Hematopoietic multipotent progenitor cell treated with erythropoietin and hydrocortisone succinate and interleukin-3 and kit ligand, for 8 days (in vitro differentiated cells): Measurements from ENCODE around the gene ALDH18A1.
"Not testable (repeated sequence)": the region's sequence is repeated elsewhere in the genome, so short reads cannot be mapped to it uniquely, and the experiment has no call there.

Experiments used
- DNase-seq: peaks from one replicate; pipeline ENCODE4 v3.0.0-alpha.2; 2015

ALDH18A1 gene

DNA sequence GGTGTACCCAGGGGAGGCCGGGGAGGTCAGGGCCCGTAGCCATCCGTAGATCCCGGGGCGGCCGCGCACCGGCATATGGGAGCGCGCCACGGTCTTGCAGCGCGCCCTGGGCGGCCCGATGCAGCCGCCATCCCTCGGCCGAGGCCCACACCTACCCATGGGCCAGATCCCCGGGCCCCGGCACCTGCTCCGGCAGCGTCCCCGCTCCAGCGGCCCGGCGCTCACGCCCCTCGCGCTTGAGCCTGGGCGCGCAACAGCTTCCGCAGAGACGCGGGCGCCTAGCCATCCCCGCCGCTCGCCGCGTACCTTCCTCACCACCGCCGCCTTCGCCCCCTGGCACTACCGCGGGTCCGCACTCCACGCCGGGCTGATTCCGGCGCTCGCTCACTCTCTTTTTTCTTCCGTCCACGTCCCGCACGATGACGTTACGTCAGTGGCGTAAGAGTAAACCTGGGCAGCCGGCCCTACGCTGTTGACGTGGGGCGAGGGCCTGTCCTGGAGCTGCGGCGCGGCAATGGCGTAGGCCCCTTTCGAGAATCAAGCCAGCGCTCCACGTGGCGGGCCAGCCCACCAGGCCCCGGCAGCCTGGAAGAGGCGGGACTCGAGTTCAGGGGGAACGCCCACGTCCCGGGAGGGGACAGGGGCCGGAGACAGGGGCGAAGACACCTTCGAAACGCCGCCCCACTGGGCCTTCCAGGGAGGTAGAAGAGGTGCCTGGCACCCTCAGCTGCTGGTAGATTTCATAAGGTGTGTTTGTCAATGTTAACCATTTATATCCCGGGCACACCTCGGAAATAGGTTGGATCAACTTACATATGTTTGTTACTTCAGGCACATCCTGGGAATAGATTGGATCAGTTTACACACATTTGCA lies at the start of gene ALDH18A1:
Gene ALDH18A1 (minus strand): TSS at position 421 of the 874 bp plus-strand sequence. CDS start 3,334 bp downstream, outside the sequence.
- DNase-seq = peak; percentile 94

DNA sequence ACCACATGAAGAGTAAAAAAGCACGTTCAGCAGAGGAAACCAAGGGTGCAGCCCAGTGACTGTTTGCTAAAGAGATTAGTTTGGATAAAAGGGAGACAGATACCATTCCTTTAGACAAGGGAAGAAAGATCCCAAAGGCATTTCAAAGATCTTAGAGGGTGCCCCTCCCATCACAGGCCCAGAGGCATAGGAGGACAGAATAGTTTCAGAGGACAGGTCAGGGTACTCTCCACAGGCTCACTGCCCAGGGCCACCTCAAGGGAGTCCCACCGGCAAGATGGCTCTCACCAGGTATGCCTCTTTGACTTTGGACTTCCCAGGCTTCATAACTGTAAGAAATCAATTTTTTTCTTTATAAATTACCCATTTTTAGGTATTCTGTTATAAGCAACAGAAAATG lies 41.9 kb upstream of the ALDH18A1 start:
- no peak for DNase-seq

DNA sequence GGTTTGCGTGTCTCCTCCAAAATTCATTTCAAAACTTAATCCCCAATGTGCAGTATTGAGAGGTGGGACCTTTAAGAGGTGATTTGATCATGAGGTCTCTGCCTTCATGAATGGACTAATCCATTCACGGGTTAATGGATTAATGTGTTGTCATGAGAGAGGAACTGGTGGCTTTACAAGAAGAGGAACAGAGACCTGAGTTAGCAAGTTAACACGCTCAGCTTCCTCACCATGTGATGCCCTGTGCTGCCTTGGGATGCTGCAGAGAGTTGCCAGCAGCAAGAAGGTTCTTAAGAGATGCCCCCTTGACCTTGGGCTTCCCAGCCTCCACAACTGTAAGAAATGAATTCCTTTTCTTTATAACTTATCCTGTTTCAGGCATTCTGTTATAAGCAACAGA lies 40.9 kb upstream of the ALDH18A1 start:
- DNase-seq = no peak

DNA sequence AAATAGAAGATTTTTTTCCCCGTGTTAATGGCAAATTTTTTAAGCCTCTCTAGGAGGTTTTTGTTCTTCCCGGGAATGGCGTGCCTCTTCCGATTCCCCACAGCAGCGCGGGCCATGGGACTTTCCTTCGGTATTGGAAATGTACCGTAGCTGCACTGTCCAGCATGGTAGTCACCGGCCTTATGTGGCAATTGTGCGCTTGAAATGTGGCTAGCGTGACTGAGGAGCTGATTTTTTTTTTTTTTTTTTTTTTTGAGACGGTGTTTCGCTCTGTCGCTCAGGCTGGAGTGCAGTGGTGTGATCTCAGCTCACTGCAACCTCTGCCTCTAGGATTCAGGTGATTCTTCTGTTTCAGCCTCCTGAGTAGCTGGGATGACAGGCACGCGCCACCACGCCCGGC lies 38.2 kb upstream of the ALDH18A1 start:
- no peak for DNase-seq

DNA sequence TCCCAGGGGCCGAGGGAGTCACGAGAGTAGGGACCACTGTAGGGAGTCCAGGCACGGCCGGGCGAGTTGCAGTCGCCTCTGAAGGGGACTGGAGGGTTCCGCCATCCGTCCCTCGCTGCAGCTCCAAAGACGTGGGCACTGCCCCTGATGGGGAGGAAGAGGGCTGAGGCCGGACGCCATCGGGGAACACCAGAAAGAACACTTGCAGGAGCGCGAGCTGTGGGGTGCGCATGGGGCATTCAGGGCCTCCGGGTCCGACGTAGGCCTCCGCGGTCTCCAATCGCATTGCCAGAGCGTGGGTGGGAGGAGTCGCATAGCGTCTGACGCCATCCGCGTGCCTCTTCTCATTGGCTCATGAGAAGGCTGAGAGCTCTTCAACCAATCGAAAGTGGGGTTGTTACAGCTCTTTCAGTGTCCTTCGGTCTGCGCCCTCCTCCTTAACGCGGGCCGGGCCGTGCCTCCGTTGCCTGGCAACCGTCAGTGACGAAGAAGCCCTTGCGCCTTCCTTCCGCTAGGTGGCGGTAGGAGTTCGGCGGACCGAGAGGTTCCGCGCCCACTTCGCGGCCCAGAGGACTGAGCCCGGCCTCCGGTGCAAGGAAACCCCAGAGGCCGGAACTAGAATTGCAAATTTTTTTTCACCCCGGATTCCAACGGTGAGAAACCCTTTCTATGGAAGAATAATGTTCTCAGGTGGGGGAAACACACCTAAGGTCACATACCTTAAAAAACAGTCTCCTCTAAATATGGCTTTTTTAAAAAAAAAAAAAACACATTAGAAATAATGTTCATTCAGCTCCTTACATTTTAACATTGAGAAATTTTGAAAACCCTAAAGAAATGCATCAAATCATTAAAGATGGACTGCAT lies 37.4 kb upstream of the ALDH18A1 start, which contains the start of gene TCTN3:
Gene TCTN3 (minus strand): TSS at position 260 of the 867 bp plus-strand sequence. CDS start 28 bp downstream, at position 232.
- peak; percentile 100 for DNase-seq

DNA sequence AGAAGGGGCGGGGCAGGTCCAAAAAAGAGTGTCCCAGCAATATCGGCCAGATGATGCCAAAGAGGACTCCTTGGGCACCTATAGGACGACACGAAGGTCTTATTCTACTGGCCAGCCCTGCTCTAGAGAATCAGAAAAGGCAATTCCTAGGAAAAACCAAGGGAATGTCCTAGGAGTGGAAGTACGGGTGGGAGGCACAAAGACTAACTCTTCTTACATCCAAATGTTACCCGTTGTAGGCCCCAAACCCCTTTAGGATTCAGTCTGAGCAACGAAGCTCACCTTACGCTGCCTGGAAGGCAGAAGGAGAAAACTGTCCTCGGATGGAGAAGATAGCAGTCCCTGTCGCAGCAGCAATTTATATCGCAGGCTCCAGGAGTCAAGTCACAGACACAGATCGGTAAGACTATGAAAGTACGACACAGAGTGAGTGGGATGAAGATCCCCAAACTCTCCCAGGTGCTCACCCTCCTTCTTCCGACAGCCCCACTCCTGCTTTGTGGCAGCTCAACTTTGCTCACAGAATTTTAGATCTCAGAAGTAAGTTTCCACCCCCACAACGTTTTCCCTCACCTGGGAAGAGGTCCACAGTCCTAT lies 36.7 kb upstream of the ALDH18A1 start:
- peak; percentile 18 for DNase-seq

DNA sequence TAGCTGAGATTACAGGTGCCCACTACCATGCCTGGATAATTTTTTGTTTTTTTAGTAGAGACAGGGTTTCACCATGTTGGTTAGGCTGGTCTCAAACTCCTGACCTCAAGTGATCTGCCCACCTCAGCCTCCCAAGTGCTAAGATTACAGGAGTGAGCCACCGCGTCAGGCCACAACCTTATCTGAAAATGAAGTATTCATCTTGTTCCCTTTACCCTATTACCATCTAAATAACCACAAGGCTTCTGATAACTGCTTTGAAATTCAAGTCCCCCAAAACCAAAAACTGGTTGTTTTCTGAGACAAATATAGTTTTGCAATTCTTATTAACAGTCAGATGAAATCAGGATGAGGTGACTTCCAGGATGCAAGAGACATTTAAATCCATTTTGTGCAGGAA lies 34.8 kb upstream of the ALDH18A1 start:
- peak; percentile 9 for DNase-seq

DNA sequence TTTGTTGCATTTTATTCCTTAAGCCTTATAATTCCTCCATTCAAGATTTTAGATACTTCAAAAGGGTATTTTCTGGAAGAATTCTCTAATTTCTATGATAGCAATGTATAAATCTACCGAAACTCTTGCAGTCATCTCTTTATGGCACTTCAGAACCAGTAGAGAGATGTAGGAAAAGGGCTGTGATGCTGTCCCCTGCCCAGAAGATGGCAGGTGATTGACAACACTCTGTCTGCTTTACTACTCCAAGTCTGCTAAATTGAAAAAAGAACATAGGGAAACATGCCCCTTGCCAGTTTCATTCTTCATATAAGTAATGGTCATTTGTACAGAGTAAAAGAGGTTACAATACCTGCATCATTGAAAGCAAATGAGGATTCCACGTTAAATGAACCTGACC lies 32.1 kb upstream of the ALDH18A1 start:
- DNase-seq = no peak

DNA sequence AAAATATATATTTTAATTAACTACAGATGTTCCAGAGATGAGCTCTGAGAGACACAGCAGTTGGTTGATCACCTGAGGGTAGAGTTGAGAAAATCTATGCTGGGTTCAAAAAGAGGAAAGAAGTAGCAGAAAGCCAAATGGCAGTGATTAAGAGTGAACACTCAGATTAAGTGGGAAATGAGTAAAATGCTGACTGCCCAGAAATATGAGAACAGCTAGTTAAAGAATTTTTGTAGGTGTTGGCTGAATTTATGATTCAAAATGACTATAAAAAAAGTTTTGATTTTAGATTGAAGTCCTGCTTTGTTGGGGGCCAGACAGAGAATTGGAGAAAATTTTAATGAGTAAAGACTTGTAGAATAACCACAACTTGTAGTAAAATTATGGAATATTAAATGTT lies 27.5 kb upstream of the ALDH18A1 start:
- DNase-seq = no peak

DNA sequence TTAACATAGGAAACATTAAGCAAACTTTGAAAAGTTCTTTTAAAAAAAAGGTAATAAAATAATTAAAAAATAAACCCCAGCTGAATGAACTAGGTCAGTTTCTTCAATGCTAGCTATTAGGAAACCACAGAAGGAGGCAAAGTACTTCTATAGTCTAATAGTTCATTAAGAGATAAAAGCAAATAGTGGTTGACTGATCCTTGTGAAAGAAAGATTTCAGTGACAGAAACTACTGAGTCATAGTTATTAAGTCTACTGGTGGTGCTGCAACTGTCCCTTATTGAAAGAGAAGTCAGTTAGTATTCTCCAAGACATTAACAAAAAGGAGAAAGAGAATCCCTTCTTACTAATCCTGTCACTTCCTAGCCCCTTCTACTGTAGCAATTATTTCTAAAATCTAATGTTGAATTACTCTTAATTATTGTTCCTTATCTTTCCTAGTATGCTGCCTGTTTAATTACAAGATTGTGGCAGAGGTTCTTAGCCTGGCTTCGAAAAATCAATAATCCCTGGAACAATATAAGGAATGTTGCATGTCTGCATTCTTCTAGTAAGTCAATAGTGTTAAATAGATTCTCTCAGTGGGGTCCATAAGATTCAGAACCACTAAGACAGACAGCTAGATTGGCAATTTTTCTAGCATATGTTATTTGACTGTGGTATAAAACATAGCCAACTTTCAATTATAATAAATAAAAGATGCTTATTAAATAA lies 19.0 kb upstream of the ALDH18A1 start:
- no peak for DNase-seq

DNA sequence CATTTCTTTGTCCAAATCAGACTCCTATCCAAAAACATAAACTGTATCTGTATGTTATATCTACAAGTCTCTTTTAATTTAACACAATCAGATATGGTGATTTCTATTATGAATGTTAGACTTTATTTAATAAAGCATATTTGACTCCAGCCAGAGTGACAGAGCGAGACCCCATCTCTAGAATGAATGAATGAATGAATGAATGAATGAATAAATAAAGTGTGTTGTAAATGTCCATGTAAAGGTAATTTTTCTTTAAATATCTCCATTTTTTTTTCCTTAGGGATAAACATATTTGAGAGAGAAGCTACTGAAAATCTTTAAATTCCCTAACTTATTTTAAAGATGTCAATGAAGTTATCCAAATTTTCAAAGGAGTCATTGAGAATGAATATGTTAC lies 18.1 kb upstream of the ALDH18A1 start:
- no peak for DNase-seq

DNA sequence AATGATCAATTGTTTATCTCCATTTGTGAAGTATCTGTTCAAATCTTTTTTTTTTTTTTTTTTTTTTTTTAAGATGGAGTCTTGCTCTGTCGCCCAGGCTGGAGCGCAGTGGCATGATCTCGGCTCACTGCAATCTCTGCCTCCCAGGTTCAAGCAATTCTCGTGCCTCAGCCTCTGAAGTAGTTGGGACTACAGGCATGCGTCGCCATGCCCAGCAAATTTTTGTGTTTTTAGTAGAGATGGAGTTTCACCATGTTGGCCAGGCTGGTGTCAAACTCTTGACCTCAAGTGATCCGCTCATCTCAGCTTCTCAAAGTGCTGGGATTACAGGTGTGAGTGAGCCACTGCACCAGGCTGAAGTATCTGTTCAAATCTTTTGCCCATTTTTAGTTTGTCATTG lies 16.1 kb upstream of the ALDH18A1 start:
- not testable (repeated sequence) for DNase-seq

DNA sequence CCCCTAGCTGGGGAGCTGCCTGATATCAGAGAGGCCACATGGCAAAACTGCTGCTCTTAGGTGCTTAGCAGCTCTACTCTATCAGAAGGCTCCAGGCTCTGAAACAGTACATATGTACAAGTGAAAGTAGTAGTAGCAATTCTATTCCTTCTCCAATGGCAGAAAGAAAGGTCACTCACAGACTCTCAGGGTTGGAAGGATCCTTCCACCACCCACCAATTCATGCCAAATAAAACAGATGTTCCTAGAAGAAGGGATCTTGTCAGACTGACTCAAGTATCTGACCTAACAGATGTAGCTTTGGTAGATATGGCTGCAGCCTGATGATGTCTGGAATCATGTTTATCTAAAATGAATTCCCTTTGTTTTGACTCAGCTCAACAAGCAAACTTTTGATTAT lies 8.0 kb upstream of the ALDH18A1 start:
- peak; percentile 97 for DNase-seq

DNA sequence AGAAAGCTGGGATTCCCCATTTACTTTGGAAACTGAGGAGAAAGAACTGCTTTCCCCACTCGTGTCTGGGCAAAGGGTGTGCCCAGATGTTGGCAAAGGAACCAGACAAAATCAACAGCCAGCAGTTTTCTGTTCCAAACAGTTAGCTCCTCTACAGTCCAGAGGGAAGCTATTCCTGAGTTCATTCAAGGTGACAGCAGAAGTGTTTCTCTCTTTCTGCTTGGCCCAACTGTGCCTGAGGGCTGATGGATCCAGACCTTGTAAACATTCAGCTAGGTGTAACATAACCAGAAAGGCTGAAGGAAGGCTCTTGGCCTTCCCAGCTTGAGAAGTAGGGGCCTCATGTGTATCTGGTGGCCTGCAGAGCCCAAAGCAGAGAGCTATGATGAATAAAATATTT lies 7.0 kb upstream of the ALDH18A1 start:
- peak; percentile 38 for DNase-seq

DNA sequence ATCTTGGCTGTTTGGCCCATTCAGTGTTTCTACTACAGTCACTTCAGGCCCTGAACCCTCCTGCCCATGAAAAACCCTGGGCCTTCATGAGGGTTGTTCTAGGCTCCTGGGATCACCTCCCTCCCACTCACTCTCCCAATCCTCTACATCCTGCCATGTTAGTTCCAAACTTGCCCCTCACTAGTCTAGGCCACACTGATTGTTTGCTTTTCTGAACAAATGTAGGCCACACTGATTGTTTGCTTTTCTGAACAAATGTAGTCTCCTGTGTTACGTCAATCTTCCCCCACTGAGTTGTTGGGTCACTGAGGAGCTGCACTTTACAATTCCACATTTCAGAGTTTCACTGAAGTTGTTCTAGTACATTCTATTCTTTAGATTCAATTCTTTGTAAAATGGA lies 5.3 kb upstream of the ALDH18A1 start:
- DNase-seq = no peak

DNA sequence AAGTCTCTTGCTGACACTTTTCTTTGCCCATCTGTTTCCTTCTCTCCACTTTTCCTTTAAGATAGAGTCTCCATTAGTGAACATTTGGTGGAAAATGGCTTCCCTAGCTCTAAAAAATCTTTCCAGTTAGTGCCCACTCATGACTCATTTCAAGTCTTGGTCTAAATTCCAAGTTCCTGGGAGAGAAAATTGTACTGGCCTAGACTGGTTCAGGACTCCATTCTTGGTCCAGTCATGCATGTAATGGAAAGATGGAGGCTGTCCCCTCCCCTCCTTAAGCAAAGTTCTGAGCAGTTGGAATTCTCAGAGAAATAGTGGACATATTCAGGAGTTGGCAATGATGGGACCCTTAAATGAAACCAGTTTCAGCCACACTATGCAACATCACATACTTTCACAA lies 3.8 kb upstream of the ALDH18A1 start:
- DNase-seq = no peak

DNA sequence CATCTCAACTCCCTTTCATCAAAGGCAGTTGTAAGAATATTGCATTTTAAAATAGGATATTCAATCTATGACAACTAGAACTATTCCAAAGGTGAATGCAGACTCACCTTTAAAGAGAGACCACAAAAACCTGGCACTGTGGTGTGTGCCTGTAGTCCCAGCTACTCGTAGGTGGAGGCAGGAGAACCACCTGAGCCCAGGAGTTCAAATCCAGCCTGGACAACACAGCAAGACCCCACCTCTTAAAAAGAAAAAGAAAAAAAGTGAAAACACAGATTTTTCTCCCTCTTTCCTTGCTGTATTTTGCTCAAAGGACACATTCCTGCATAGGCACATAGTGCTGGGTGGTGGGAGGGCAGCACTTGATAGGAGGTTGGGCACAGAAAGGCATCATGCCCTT lies 739 bp upstream of the ALDH18A1 start:
- peak; percentile 17 for DNase-seq

DNA sequence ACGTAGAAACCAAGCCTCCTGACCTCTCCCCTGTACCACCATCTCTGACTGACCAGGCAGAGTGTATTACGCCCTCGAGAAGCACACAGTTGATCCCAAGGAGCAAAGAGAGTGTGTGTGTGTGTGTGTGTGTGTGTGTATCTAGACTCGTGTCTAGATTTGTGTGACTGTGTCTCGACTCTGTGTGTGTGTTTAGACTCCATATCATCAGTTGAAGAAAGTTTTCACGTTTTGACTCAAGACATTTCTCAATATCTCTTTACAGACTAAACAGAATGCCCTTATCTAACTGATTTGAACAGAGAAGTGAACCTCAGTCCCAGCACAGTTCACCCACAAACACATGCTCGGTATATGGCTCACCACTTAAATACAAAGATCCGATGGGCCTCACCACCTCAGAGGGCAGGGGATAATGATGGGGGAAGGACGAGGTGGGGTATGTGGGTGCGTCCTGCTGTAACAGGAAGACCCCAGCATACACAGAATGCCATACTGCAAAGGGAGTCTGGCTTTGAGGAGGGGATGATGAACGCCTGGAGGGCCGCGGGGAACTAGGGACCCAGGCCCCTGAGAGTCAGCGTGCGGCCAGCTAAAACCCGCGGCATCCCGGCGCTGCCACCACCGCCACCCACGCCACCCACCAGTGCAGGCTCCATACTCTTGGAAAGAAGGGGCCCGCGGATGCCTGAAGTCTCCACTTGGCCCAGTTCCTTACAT lies 780 bp downstream of the ALDH18A1 start:
- DNase-seq = peak; percentile 52

DNA sequence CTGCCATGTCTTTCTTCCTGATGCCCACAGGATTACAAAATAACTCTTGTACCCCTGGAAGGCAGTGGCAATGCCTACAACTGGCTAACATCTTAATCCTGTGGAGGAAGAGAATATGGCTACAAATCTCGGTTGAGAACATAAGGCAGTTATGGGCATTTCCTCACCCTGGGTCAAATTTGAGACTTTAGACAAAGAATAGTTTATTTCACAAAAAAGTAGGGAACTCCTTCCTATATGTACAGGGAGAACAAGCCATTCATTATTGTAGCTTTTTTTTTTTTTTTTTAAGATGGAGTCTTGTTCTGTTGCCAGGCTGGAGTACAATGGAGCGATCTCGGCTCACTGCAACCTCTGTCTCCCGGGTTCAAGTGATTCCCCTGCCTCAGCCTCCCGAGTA lies 2.6 kb downstream of the ALDH18A1 start:
- DNase-seq = no peak

DNA sequence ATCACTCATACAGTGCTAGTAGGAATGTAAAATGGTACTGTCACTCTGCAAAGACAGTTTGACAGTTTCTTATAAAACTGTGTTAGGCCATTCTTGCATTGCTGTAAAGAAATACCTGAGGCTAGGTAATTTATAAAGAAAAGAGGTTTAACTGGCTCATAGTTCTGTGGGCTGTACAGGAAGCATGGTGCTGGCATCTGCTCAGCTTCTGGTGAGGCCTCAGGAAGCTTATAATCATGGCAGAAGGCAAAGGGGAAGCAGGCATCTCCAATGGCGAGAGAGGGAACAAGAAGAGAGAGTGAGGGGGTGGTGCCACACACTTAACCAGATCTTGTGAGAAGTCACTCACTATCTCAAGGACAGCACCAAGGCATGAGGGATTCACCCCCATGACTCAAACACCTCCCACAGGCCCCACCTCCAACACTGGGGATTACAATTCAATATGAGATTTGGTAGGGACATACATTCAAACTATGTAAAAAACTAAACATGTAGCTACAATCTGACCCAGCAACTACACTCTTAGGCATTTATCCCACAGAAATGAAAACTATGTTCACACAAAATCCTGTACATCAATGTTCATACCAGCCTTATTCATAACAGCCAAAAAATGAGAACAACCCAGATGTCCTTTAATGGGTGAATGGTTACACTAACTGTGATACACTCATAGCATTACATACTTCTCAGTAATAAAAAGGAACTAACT lies 5.0 kb downstream of the ALDH18A1 start:
- no peak for DNase-seq

DNA sequence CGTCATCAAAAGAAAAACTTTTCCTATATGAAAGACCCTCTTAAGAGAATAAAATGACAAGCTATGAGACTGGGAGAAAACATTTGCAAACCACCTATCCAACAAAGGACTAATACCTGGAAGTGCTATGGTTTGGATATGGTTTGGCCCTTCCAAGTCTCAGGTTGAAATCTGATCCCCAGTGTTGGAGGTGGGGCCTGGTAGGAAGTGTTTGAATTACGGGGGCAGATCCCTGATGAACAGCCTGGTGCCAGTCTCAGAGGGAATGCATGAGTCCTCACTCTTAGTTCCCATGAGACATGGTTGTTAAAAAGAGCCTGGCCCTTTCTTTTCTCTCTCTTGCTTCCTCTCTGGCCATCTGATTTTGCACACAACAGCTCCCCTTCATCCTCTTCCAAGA lies 6.3 kb downstream of the ALDH18A1 start:
- no peak for DNase-seq
